Keratinocyte (primary cell): ENCODE results near the gene SREBF2. TPM values are rescaled to one million over a fixed set of nuclear protein-coding genes. Genes with fewer than 3 reads are reported as not detected.

Experiments used
- DNase-seq: peaks from one replicate; pipeline ENCODE4 v3.0.0-alpha.2; 2011; ENCODE audit warnings: low read depth, missing footprints, low spot score
- FAIRE-seq: peaks from 2 replicates; lab custom pipeline; 2011; peaks lifted over from hg19 to GRCh38; lab: Jason Lieb, UNC
- H2AFZ ChIP-seq: 2 replicates; pipeline ENCODE4 v1.6.0; 2012; ENCODE audit warnings: low read length, control low read depth, inconsistent platforms; ENCODE audit not compliant: control insufficient read depth
- H3K27ac ChIP-seq: 2 replicates; pipeline ENCODE4 v1.5.1; 2011; ENCODE audit warnings: low read length; ENCODE audit not compliant: control insufficient read depth, insufficient read depth
- H3K27me3 ChIP-seq: 3 replicates; pipeline ENCODE4 v1.6.0; 2011; ENCODE audit warnings: low read length; ENCODE audit not compliant: control insufficient read depth, insufficient read depth; ENCODE audit errors: extremely low read depth
- H3K36me3 ChIP-seq, 2 experiments: 2 replicates in 1 of 2; 3 replicates in 1 of 2; pipeline ENCODE4 v1.5.1; 2011; ENCODE audit warnings: low read length in 2 of 2, mild to moderate bottlenecking in 1 of 2; ENCODE audit not compliant: control insufficient read depth in 2 of 2, insufficient read depth in 2 of 2; ENCODE audit errors: extremely low read depth in 1 of 2
- H3K4me1 ChIP-seq: 3 replicates; pipeline ENCODE4 v1.5.1; 2011; ENCODE audit warnings: low read length; ENCODE audit not compliant: control insufficient read depth, insufficient read depth; ENCODE audit errors: extremely low read depth
- H3K4me2 ChIP-seq: 3 replicates; pipeline ENCODE4 v1.6.0; 2011; ENCODE audit warnings: low read depth, low read length; ENCODE audit not compliant: control insufficient read depth, insufficient read depth; ENCODE audit errors: extremely low read depth
- H3K4me3 ChIP-seq, 3 experiments: fragments of 200-600 bp in 1 of 3; sonication (generic) in 1 of 3; 2 replicates in 2 of 3; 3 replicates in 1 of 3; pipeline ENCODE4 v1.5.1; 2011 to 2016; ENCODE audit warnings: low read length in 3 of 3, mild to moderate bottlenecking in 3 of 3, control low read depth in 2 of 3, inconsistent platforms in 1 of 3, low read depth in 1 of 3, mixed read lengths in 1 of 3, mixed run types in 1 of 3, moderate library complexity in 1 of 3; ENCODE audit not compliant: control insufficient read depth in 2 of 3, insufficient read depth in 2 of 3; ENCODE audit errors: extremely low read depth in 1 of 3
- H3K79me2 ChIP-seq: 2 replicates; pipeline ENCODE4 v1.6.0; 2012; ENCODE audit warnings: low read length; ENCODE audit not compliant: control insufficient read depth, insufficient read depth
- H3K9ac ChIP-seq: 3 replicates; pipeline ENCODE4 v1.6.0; 2011; ENCODE audit warnings: low read length; ENCODE audit not compliant: control insufficient read depth, insufficient read depth; ENCODE audit errors: extremely low read depth
- H3K9me1 ChIP-seq: 3 replicates; pipeline ENCODE4 v1.6.0; 2011; ENCODE audit warnings: low read length; ENCODE audit not compliant: control insufficient read depth, insufficient read depth; ENCODE audit errors: extremely low read depth
- H3K9me3 ChIP-seq: 2 replicates; pipeline ENCODE4 v1.5.1; 2012; ENCODE audit warnings: low read depth, low read length; ENCODE audit not compliant: control insufficient read depth
- H4K20me1 ChIP-seq: 3 replicates; pipeline ENCODE4 v1.6.0; 2011; ENCODE audit warnings: low read length; ENCODE audit not compliant: control insufficient read depth, insufficient read depth; ENCODE audit errors: extremely low read depth
- CTCF ChIP-seq, 3 experiments: IDR thresholded peaks in 1 of 3; conservative IDR thresholded peaks in 1 of 3; optimal IDR thresholded peaks in 1 of 3; 2 replicates in 2 of 3; 3 replicates in 1 of 3; pipeline versions ENCODE3 to v1.5.1; 2011; ENCODE audit warnings: low read length in 3 of 3, mild to moderate bottlenecking in 3 of 3, moderate library complexity in 2 of 3, control low read depth in 1 of 3, inconsistent platforms in 1 of 3; ENCODE audit not compliant: insufficient read depth in 2 of 3; ENCODE audit errors: extremely low read depth in 1 of 3
- EZH2 ChIP-seq: IDR thresholded peaks from one replicate; pipeline ENCODE4 v1.6.1; 2012; ENCODE audit warnings: inconsistent platforms, mild to moderate bottlenecking, low read length, moderate library complexity
- dilution Hi-C: fragments of 300-500 bp; cut with MboI; formaldehyde crosslinking; loops from one replicate; pipeline ENCODE4 v1.7.0; 2020; ENCODE audit warnings: low sequenced_read_pairs; ENCODE audit not compliant: extremely low pct_ligation_motif_present
- polyA plus RNA-seq, 5 experiments: library from polyadenylated mRNA; depleted of rRNA in 3 of 5; stranded (reverse) in 3 of 5; stranded (forward) in 1 of 5; unstranded in 1 of 5; fragments of >200 nt; gene quantifications; 1 replicate in 1 of 5; 2 replicates in 3 of 5; 3 replicates in 1 of 5; pipeline versions ENCODE4 v1.2.1 to v1.2.3, GENCODE V29; 2011 to 2012; ENCODE audit warnings: missing spikeins in 2 of 5, low read depth in 1 of 5, low replicate concordance in 1 of 5

Gene SREBF2
- polyA plus RNA-seq, 1 donor (not counting 4 experiments of a cell fraction or from before 2014, with no cell fraction given), result 57.5 TPM

- DNase-seq, result no peak
- Histone ChIP-seq H3K4me3 (no peak overlapping the region), H3K4me2 (no peak overlapping the region), H4K20me1 (no peaks in the 10 kb centered on the region), H3K79me2 (no peaks in the 10 kb centered on the region), H3K9me3 (no peaks in the 10 kb centered on the region), H2AFZ (no peak overlapping the region), H3K4me1 (peaks cover 5% of the 10 kb centered on the region), H3K9me1 (no peaks in the 10 kb centered on the region), H3K36me3 (peaks cover 0 to 2% of the 10 kb centered on the region in 2 experiments), H3K27ac (no peak overlapping the region), H3K27me3 (no peaks in the 10 kb centered on the region), H3K9ac (no peak overlapping the region)
- no peak for FAIRE-seq
- dilution Hi-C loops, result no loop called here
- TF ChIP-seq CTCF (optimal IDR thresholded peaks at IDR 0.05 in 1 of 3, IDR thresholded peaks at IDR 0.05 in 1 of 3, conservative IDR thresholded peaks at IDR 0.05 in 1 of 3; ENCODE audit: extremely low read depth in 1 of 3, insufficient read depth in 2 of 3, low read length in 3 of 3) (no peak), EZH2 (no peak)
These were observed 6.2 kb upstream of the SREBF2 start for GRCh38 chr22:41826430-41827383.

- Histone ChIP-seq H3K4me3 (no peak overlapping the region), H3K79me2 (no peaks in the 10 kb centered on the region), H3K9me1 (no peaks in the 10 kb centered on the region), H3K27ac (no peak overlapping the region), H3K36me3 (peaks cover 0 to 2% of the 10 kb centered on the region in 2 experiments), H3K9ac (no peak overlapping the region), H3K27me3 (no peaks in the 10 kb centered on the region), H3K9me3 (no peaks in the 10 kb centered on the region), H3K4me1 (peaks cover 13% of the 10 kb centered on the region), H2AFZ (no peak overlapping the region), H4K20me1 (no peaks in the 10 kb centered on the region), H3K4me2 (no peak overlapping the region)
- no peak for FAIRE-seq
- TF ChIP-seq EZH2, result no peak
- no peak for TF ChIP-seq CTCF (optimal IDR thresholded peaks at IDR 0.05 in 1 of 3, IDR thresholded peaks at IDR 0.05 in 1 of 3, conservative IDR thresholded peaks at IDR 0.05 in 1 of 3; ENCODE audit: extremely low read depth in 1 of 3, insufficient read depth in 2 of 3, low read length in 3 of 3)
- dilution Hi-C loops, result no loop called here
- no peak for DNase-seq
These were observed 5.2 kb upstream of the SREBF2 start for GRCh38 chr22:41827671-41828070.
